Cortex of kidney (tissue), 1 donor: ENCODE results near the gene MIF.
A peak's percentile ranks its signal among the peaks of the same experiment; 100 is the strongest.
"Not testable (repeated sequence)": the region's sequence is repeated elsewhere in the genome, so short reads cannot be mapped to it uniquely, and the experiment has no call there.

Experiments used
- DNase-seq: peaks from one replicate; lab custom pipeline; 2025; lab: John Stamatoyannopoulos, UW

MIF gene

GRCh38 chr22:23893945-23894709, at the start of gene MIF:
TSS of gene MIF (plus strand) at chr22:23894383. CDS start at chr22:23894475, 92 bp downstream.
- DNase-seq: peak; percentile 65

- no peak for DNase-seq
These were observed 49.4 kb upstream of the MIF start for GRCh38 chr22:23844739-23845202.

GRCh38 chr22:23845265-23846080, 48.7 kb upstream of the MIF start:
- no peak for DNase-seq

- no peak for DNase-seq
These were observed 48.1 kb upstream of the MIF start for GRCh38 chr22:23846081-23846469.

GRCh38 chr22:23847310-23847920, 46.8 kb upstream of the MIF start:
- no peak for DNase-seq

- no peak for DNase-seq
These were observed 46.0 kb upstream of the MIF start for GRCh38 chr22:23847991-23848864.

GRCh38 chr22:23849009-23850006, 44.9 kb upstream of the MIF start:
- no peak for DNase-seq

- no peak for DNase-seq
These were observed 44.0 kb upstream of the MIF start for GRCh38 chr22:23850136-23850611.

GRCh38 chr22:23856721-23857605, 37.2 kb upstream of the MIF start:
- no peak for DNase-seq

GRCh38 chr22:23857606-23858483, 36.3 kb upstream of the MIF start, which contains the start of gene SLC2A11:
TSS of gene SLC2A11 (plus strand) at chr22:23857875. CDS start at chr22:23858000, 125 bp downstream.
- peak; percentile 81 for DNase-seq

- DNase-seq: no peak
These were observed 35.7 kb upstream of the MIF start for GRCh38 chr22:23858484-23858815.

- no peak for DNase-seq
These were observed 35.0 kb upstream of the MIF start for GRCh38 chr22:23859201-23859600.

- not testable (repeated sequence) for DNase-seq
These were observed 34.0 kb upstream of the MIF start for GRCh38 chr22:23860187-23860586.

- no peak for DNase-seq
These were observed 32.1 kb upstream of the MIF start for GRCh38 chr22:23862103-23862502.

- DNase-seq: not testable (repeated sequence)
These were observed 29.6 kb upstream of the MIF start for GRCh38 chr22:23864499-23865154.

GRCh38 chr22:23868580-23868979, 25.6 kb upstream of the MIF start:
- no peak for DNase-seq

- no peak for DNase-seq
These were observed 19.3 kb upstream of the MIF start for GRCh38 chr22:23874871-23875270.

- DNase-seq: no peak
These were observed 18.4 kb upstream of the MIF start for GRCh38 chr22:23875801-23876200.
